SK-N-SH (cell line): ENCODE results near the gene KIAA0319L. TPM values are rescaled to one million over a fixed set of nuclear protein-coding genes. Genes with fewer than 3 reads are reported as not detected.

ENCODE experiments used
- CTCF ChIA-PET: fragments of 300-600, 350-600 bp; formaldehyde crosslinking; extraction: SDS; loops from one replicate; lab custom pipeline; 2021; lab: Yijun Ruan, JAX
- POLR2A ChIA-PET: fragments of 350-600 bp; sonication (Branson Sonifier 250); formaldehyde crosslinking; extraction: SDS; loops from one replicate; lab custom pipeline; 2020; ENCODE audit warnings: antibody characterized with exemption, inconsistent platforms; lab: Yijun Ruan, JAX
- DNase-seq: peaks from one replicate; pipeline ENCODE4 v3.0.0; 2012
- H2AFZ ChIP-seq: fragments of 200-600 bp; sonication (generic); 2 replicates; pipeline ENCODE4 v1.8.1; 2016; ENCODE audit warnings: antibody characterized with exemption, mild to moderate bottlenecking, low read depth
- H3F3A ChIP-seq: fragments of 200-600 bp; sonication (generic); replicated peaks from 2 replicates; pipeline ENCODE3; 2016; ENCODE audit warnings: antibody characterized with exemption, mild to moderate bottlenecking; ENCODE audit not compliant: insufficient read depth
- H3K27ac ChIP-seq, 2 experiments: fragments of 200-500 bp in 1 of 2; fragments of 200-600 bp in 1 of 2; sonication (Bioruptor generic) in 1 of 2; sonication (generic), shearing (Covaris generic) in 1 of 2; 2 replicates each; pipeline versions ENCODE4 v1.5.1 to v1.6.1; 2014 to 2016; ENCODE audit warnings: low read depth in 2 of 2, inconsistent platforms in 1 of 2, low read length in 1 of 2, mild to moderate bottlenecking in 1 of 2, mixed read lengths in 1 of 2
- H3K27me3 ChIP-seq: fragments of 200-600 bp; sonication (generic), shearing (Covaris generic); 2 replicates; pipeline ENCODE4 v1.6.1; 2016; ENCODE audit warnings: mixed run types; ENCODE audit not compliant: insufficient read depth
- H3K36me3 ChIP-seq, 2 experiments: fragments of 200-500 bp in 1 of 2; fragments of 200-600 bp in 1 of 2; sonication (Bioruptor generic) in 1 of 2; sonication (generic) in 1 of 2; replicated peaks in 1 of 2; 2 replicates each; pipeline versions ENCODE3 to v1.5.1; 2014 to 2016; ENCODE audit warnings: low read length in 1 of 2, mild to moderate bottlenecking in 1 of 2; ENCODE audit not compliant: insufficient read depth in 2 of 2, control insufficient read depth in 1 of 2
- H3K4me1 ChIP-seq, 2 experiments: fragments of 200-500 bp in 1 of 2; fragments of 200-600 bp in 1 of 2; sonication (Bioruptor generic) in 1 of 2; sonication (generic), shearing (Covaris generic) in 1 of 2; 2 replicates each; pipeline versions ENCODE4 v1.5.1 to v1.6.1; 2014 to 2016; ENCODE audit warnings: low read depth in 1 of 2, low read length in 1 of 2, mixed run types in 1 of 2; ENCODE audit not compliant: insufficient read depth in 2 of 2, control insufficient read depth in 1 of 2
- H3K4me2 ChIP-seq: fragments of 200-600 bp; sonication (generic), shearing (Covaris generic); 2 replicates; pipeline ENCODE4 v1.6.1; 2017; ENCODE audit warnings: mixed run types
- H3K4me3 ChIP-seq, 2 experiments: fragments of 200-500 bp in 1 of 2; fragments of 200-600 bp in 1 of 2; sonication (Bioruptor generic) in 1 of 2; sonication (generic), shearing (Covaris generic) in 1 of 2; 2 replicates each; pipeline versions ENCODE4 v1.5.1 to v1.8.1; 2014 to 2016; ENCODE audit warnings: low read depth in 2 of 2, inconsistent platforms in 1 of 2, low read length in 1 of 2, mild to moderate bottlenecking in 1 of 2, mixed read lengths in 1 of 2, moderate library complexity in 1 of 2
- H3K79me2 ChIP-seq: fragments of 200-600 bp; sonication (generic); 2 replicates; pipeline ENCODE4 v1.8.1; 2017; ENCODE audit warnings: mild to moderate bottlenecking; ENCODE audit not compliant: insufficient read depth
- H3K9ac ChIP-seq: fragments of 200-600 bp; sonication (generic); 2 replicates; pipeline ENCODE4 v1.6.1; 2017; ENCODE audit warnings: mixed run types
- H3K9me2 ChIP-seq: fragments of 200-600 bp; sonication (generic); 2 replicates; pipeline ENCODE4 v1.6.1; 2017; ENCODE audit warnings: mixed run types
- H3K9me3 ChIP-seq: fragments of 200-600 bp; sonication (generic); 2 replicates; pipeline ENCODE4 v1.6.1; 2017; ENCODE audit warnings: mixed run types, mild to moderate bottlenecking, moderate library complexity
- H4K20me1 ChIP-seq: fragments of 200-600 bp; sonication (generic); 2 replicates; pipeline ENCODE4 v1.6.1; 2017; ENCODE audit warnings: mild to moderate bottlenecking, mixed run types; ENCODE audit not compliant: insufficient read depth
- CTCF ChIP-seq: fragments of 200-600 bp; sonication (generic); IDR thresholded peaks from 2 replicates; pipeline ENCODE4 v1.6.1; 2017; ENCODE audit warnings: antibody characterized with exemption, mild to moderate bottlenecking, moderate library complexity
- EP300 ChIP-seq, 2 experiments: IDR thresholded peaks; 2 replicates each; pipeline versions ENCODE4 v1.4.0 to v1.6.1; 2012; ENCODE audit warnings: borderline replicate concordance in 1 of 2, low read depth in 1 of 2, low read length in 1 of 2
- FOXJ3 ChIP-seq: sonication (generic); formaldehyde crosslinking; IDR thresholded peaks from 2 replicates; pipeline ENCODE4 v1.5.1; 2020; ENCODE audit warnings: mild to moderate bottlenecking, missing genetic modification reagents
- FOXM1 ChIP-seq: IDR thresholded peaks from 2 replicates; pipeline ENCODE4 v1.4.0; 2012; ENCODE audit warnings: low read depth, mild to moderate bottlenecking
- GABPA ChIP-seq: IDR thresholded peaks from 2 replicates; pipeline ENCODE4 v1.4.0; 2012; ENCODE audit warnings: low read depth, mild to moderate bottlenecking
- MEF2A ChIP-seq: IDR thresholded peaks from 2 replicates; pipeline ENCODE4 v1.4.0; 2012; ENCODE audit warnings: low read depth, borderline replicate concordance
- NRF1 ChIP-seq: IDR thresholded peaks from 2 replicates; pipeline ENCODE4 v1.6.1; 2012; ENCODE audit warnings: low read depth, mild to moderate bottlenecking, low read length
- POLR2AphosphoS5 ChIP-seq: IDR thresholded peaks from 2 replicates; pipeline ENCODE4 v1.6.1; 2012; ENCODE audit warnings: low read depth, low read length
- RFX5 ChIP-seq: IDR thresholded peaks from 2 replicates; pipeline ENCODE4 v1.6.1; 2012; ENCODE audit warnings: mild to moderate bottlenecking, improper control_type of control experiment, low read length
- RXRA ChIP-seq: IDR thresholded peaks from 2 replicates; pipeline ENCODE4 v1.4.0; 2012; ENCODE audit warnings: low read depth, mild to moderate bottlenecking, borderline replicate concordance
- SIN3A ChIP-seq: IDR thresholded peaks from 2 replicates; pipeline ENCODE4 v1.6.1; 2012; ENCODE audit warnings: low read depth, mild to moderate bottlenecking, low read length, moderate library complexity, borderline replicate concordance
- TAF1 ChIP-seq: IDR thresholded peaks from 2 replicates; pipeline ENCODE4 v1.6.1; 2012; ENCODE audit warnings: low read depth, mild to moderate bottlenecking, low read length, moderate library complexity, borderline replicate concordance
- USF1 ChIP-seq: IDR thresholded peaks from 2 replicates; pipeline ENCODE4 v1.4.0; 2012; ENCODE audit warnings: low read depth, borderline replicate concordance
- ZBTB33 ChIP-seq: IDR thresholded peaks from 2 replicates; pipeline ENCODE4 v1.4.0; 2012; ENCODE audit warnings: low read depth, borderline replicate concordance
- WGBS: methylation state at CpG from one replicate; pipeline ENCODE4 v1.1.6; 2017; ENCODE audit warnings: low lambda C conversion rate; 5-methylcytosine and 5-hydroxymethylcytosine counted together
- polyA plus RNA-seq, 3 experiments: library from polyadenylated mRNA; depleted of rRNA; stranded (reverse); fragments of >200 nt; gene quantifications; 2 replicates each; pipeline ENCODE4 v1.2.3, GENCODE V29; 2012
- TF ChIP-seq, protein P1 (sequence below): IDR thresholded peaks from 2 replicates; pipeline ENCODE4 v1.6.1; 2012; ENCODE audit warnings: mild to moderate bottlenecking, low read depth, low read length, moderate library complexity
- TF ChIP-seq, protein P2 (sequence below): fragments of 150-350 bp; IDR thresholded peaks from 2 replicates; pipeline ENCODE4 v1.6.1; 2017; ENCODE audit warnings: antibody characterized with exemption, low read length, low read depth, borderline replicate concordance
- TF ChIP-seq, protein P3 (sequence below): IDR thresholded peaks from 2 replicates; pipeline ENCODE4; 2012

The KIAA0319L gene
- polyA plus RNA-seq, 1 of the 3 experiments (the other 2 are of a cell fraction) = 51.9 TPM

DNA sequence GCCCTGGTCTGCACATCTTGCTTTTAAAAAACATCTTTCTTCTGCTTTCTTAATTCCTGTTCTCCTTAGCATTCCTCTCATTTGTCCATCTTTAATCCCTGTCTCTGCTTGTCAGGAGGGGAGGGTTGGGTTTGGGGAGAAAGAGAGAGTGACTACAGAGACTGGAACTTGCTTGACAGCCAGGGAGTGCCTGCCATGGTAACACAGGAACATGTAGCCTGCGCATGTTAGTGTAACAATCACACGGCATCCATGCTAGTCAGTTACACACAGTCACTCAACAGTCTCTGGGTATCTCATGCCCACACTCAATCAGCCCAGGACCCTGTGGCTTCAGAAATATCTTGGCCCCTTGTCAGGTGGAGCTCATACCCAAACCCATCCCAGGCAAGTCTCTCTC lies 15.1 kb upstream of the KIAA0319L start:
- no peak overlapping the region for H3K9ac ChIP-seq
- H3K36me3 ChIP-seq = no peaks in the 10 kb centered on the region
- H4K20me1 ChIP-seq = no peaks in the 10 kb centered on the region
- H2AFZ ChIP-seq = no peak overlapping the region
- DNase-seq = no peak
- H3K9me3 ChIP-seq = no peaks in the 10 kb centered on the region
- H3K4me2 ChIP-seq = no peak overlapping the region
- H3K4me3 ChIP-seq = no peak overlapping the region
- 100% methylated on average over 1 of the region's 2 CpGs for WGBS
- CTCF ChIA-PET = interaction anchor here (0.7 to 11.7 kb wide), 9 partner anchors 8 to 203 kb away, joined by 3 to 347 read pairs (median 3); partner anchors contain the start of gene CLSPN
- peaks cover 0 to 10% of the 10 kb centered on the region in 2 experiments; a peak in 1 of 4 replicates for H3K4me1 ChIP-seq
- POLR2A ChIA-PET = interaction anchor here (1.3 kb wide), 1 partner anchor 143 kb away, joined by 3 read pairs; no protein-coding TSS in a partner anchor
- H3K27ac ChIP-seq = no peak overlapping the region
- TF ChIP-seq, protein P1, sequence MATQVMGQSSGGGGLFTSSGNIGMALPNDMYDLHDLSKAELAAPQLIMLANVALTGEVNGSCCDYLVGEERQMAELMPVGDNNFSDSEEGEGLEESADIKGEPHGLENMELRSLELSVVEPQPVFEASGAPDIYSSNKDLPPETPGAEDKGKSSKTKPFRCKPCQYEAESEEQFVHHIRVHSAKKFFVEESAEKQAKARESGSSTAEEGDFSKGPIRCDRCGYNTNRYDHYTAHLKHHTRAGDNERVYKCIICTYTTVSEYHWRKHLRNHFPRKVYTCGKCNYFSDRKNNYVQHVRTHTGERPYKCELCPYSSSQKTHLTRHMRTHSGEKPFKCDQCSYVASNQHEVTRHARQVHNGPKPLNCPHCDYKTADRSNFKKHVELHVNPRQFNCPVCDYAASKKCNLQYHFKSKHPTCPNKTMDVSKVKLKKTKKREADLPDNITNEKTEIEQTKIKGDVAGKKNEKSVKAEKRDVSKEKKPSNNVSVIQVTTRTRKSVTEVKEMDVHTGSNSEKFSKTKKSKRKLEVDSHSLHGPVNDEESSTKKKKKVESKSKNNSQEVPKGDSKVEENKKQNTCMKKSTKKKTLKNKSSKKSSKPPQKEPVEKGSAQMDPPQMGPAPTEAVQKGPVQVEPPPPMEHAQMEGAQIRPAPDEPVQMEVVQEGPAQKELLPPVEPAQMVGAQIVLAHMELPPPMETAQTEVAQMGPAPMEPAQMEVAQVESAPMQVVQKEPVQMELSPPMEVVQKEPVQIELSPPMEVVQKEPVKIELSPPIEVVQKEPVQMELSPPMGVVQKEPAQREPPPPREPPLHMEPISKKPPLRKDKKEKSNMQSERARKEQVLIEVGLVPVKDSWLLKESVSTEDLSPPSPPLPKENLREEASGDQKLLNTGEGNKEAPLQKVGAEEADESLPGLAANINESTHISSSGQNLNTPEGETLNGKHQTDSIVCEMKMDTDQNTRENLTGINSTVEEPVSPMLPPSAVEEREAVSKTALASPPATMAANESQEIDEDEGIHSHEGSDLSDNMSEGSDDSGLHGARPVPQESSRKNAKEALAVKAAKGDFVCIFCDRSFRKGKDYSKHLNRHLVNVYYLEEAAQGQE = no peak
- no peak for TF ChIP-seq GABPA
- TF ChIP-seq, protein P2, sequence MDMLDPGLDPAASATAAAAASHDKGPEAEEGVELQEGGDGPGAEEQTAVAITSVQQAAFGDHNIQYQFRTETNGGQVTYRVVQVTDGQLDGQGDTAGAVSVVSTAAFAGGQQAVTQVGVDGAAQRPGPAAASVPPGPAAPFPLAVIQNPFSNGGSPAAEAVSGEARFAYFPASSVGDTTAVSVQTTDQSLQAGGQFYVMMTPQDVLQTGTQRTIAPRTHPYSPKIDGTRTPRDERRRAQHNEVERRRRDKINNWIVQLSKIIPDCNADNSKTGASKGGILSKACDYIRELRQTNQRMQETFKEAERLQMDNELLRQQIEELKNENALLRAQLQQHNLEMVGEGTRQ = no peak
- no peak for TF ChIP-seq MEF2A
- no peak for TF ChIP-seq CTCF
- TF ChIP-seq FOXM1 = no peak
- no peak for TF ChIP-seq FOXJ3 (CRISPR knock-in tag)
- TF ChIP-seq RFX5 = no peak
- TF ChIP-seq ZBTB33 = no peak
- TF ChIP-seq USF1 = no peak
- TF ChIP-seq NRF1 = no peak
- TF ChIP-seq TAF1 = no peak
- TF ChIP-seq, protein P3, sequence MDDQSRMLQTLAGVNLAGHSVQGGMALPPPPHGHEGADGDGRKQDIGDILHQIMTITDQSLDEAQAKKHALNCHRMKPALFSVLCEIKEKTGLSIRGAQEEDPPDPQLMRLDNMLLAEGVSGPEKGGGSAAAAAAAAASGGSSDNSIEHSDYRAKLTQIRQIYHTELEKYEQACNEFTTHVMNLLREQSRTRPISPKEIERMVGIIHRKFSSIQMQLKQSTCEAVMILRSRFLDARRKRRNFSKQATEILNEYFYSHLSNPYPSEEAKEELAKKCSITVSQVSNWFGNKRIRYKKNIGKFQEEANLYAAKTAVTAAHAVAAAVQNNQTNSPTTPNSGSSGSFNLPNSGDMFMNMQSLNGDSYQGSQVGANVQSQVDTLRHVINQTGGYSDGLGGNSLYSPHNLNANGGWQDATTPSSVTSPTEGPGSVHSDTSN = no peak
- no peak for TF ChIP-seq EP300 (IDR thresholded peaks at IDR 0.05; ENCODE audit: borderline replicate concordance in 1 of 2, low read depth in 1 of 2, low read length in 1 of 2)
- no peak for TF ChIP-seq SIN3A
- no peak for TF ChIP-seq POLR2AphosphoS5
- no peak for TF ChIP-seq RXRA
- no peaks in the 10 kb centered on the region for H3K9me2 ChIP-seq
- H3K27me3 ChIP-seq = no peaks in the 10 kb centered on the region
- H3K79me2 ChIP-seq = no peaks in the 10 kb centered on the region
- H3F3A ChIP-seq = no peaks in the 10 kb centered on the region
